GM19193 (cell line): ENCODE results near the gene CNTN5.

ENCODE experiments used
- POLR2A ChIP-seq: IDR thresholded peaks from 4 replicates; pipeline ENCODE4 v1.6.1; 2011; ENCODE audit not compliant: insufficient read depth, insufficient read length; ENCODE audit errors: extremely low read depth

CNTN5 gene

DNA sequence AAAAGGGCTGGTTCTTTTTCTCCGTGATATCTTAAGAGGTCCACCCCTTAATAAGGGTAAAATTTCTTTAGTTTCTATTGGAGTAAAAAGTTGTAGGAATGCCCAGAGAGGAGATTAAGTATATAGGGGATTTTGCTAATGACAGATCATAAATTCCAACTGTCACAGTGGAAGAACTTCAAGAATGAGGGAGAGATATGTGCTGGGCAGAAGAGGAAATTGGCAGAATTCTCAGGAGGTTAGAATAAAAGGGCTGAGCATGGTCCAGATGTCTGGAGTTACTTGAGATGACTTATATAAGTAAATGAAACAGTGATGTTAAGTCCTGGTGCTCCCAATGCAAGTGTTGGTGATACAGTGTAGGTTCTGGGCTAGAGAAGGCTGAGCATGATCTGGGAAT is 1248.8 kb downstream of the CNTN5 start:
- no peak for TF ChIP-seq POLR2A

DNA sequence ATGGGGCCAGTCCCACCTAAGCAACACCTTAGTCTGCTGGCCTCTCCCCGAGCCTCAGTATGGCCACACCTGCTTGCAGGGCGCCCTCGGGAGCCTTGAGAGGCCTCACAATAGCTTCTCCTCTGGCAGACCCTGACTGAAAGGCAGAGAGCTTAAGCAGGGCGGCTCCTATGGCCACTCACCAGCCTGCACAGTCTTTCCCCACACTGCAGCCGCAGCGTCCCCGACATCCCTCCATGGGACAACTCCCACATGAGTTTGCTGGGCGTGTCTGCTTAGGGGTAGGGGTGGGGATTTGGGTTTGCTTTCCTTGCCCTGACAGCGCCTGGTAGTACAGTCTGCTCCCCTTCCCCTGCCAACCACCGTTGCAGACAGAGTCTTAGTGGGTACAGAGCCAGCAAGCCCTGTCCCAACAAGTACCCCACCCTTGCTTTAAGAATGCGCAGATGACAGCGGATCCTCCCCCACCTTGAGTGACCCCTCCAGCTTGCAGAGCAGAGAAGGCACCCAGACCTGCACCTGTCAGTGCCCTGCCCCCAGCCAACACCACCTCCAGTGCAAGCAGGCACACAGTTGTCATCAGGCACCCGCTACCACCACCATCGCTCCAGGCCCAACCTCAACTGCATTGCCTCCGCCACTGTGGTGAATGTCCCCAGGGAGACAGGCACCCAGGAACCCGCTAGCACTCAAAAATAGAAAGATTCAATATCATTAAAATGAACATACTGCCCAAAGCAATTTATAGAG is 1252.5 kb downstream of the CNTN5 start:
- TF ChIP-seq POLR2A = no peak

DNA sequence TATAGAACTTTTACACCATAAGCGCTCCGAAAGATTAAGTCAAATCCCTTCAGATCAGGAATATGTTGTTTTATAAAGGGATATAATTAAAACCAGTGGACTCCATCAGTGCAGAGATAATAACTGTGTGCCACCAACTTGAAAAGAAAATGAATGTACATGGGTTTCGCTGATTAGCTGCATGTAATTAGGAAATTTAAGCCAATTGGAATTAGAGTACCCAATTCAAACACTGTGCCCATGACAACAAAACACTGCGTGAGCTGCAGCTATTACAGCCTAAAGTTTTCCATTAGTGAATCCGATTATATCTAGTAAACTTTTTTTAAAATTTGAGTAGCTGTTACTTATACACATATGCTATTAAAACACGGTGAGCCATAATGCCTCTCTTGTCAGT is 1274.0 kb downstream of the CNTN5 start:
- TF ChIP-seq POLR2A = no peak

DNA sequence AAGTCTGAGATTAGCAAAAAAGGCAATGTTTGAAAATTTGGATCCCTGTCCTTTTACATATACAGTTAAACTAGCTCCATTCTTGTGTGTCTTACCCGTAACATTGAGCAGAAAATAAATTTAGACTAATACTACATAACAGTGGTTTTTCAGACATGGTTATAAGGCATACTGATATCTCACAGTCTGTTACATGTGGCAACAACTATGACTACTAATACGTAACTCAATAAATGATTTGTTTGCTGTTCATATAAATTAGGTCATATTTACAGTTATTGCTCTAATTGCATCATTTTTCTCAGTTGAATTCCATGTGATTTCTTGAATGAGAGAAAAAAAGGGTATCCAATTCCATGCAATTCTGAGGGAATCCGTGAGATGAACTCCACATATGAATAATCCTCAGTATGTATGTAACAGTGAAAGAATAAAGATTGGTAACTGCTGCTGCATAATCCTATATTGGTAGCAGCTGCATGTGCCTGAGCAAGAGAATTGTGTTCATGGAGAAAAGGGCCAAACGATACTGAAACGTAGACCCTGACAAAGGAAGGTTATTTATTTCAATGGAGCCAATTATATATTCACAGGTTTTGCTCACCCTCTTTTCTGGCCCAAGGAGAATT is 1275.4 kb downstream of the CNTN5 start:
- no peak for TF ChIP-seq POLR2A

DNA sequence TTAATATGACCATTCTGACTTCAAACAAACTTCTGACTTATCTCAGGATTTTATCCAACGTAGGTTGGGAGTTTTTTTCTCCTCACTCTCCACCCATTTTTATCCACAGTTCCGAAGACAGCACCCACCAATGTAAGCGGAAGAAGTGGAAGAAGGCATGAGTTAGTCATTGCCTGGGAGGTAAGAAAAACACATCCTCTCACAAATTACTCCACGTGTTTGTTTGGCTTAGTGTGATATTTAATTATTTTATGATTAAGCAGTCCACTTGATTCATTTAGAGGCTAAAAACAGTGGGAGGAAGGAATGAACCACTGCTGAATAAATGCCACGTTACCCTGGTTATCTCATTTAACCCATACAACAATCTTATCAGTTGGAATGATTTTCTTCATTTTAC is 1276.8 kb downstream of the CNTN5 start:
- no peak for TF ChIP-seq POLR2A

DNA sequence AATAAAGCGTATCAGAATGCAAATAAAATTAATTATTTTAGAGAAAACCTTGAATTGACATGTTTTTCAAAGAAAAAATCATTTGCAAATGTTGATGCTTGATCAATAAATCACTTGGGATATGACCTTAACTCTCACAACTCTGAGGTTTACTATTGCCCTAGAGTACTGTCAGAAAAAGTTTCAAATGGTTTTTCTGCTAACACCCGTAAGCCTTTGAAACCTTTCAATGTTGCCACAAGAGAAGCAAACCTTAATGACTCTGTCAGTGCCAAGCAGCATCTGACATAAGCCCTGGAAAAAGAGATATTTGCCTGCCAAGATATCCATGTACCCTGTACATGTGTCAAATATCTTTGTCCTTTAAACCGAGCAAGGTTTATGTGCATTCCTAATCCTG is 1282.1 kb downstream of the CNTN5 start:
- no peak for TF ChIP-seq POLR2A

DNA sequence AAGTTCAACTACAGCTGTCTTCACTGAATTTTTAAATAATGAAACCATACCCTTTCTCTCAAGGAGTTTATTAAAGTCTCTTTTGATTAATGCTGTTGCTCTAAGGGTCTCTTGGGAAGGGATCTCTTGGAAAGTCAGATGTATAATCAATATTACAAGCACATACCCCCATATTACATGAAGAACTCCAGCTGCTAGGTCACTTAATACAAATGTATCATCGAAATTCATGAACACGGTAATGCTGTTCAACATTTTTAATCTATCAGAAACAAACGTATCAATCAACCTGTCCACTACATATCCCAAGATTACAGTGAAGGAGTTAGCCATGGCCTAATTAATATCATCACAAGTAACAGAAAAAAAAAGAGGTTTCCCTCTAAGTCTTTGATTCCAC is 1283.1 kb downstream of the CNTN5 start:
- no peak for TF ChIP-seq POLR2A

DNA sequence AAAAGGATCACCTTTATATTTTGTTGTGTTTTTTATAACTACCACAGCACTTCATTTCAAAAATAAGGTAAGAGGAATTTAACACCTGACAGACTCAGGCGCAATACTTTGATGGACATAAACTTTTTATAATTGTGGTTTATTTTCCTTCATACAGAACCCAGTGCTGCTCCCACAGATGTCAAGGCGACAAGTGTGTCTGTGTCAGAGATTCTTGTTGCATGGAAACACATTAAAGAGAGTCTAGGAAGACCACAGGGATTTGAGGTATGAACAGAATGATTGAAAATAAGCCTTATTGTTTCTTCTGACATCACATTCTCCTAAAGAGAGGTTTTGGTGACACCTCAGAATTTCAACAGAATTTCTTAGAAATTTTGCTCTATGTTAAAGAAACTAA is 1287.5 kb downstream of the CNTN5 start:
- no peak for TF ChIP-seq POLR2A

DNA sequence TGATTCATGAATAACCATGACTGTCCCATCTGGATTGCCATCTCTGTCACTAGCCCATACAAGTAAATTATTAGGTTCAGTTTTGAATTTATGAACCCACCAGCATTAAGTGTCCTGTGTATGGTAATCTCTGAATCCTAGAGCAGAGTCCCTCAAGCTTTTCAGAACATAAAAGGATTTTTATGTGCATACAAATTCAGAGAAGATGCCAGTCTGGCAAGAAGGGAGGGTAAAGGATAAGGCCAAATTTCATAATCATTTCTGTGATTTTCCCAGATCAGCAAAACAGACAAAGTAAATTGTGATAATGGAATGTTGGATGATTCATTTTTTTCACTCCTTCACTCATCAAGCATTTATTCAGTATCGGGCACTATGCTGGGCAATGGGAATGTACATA is 1295.2 kb downstream of the CNTN5 start:
- no peak for TF ChIP-seq POLR2A

DNA sequence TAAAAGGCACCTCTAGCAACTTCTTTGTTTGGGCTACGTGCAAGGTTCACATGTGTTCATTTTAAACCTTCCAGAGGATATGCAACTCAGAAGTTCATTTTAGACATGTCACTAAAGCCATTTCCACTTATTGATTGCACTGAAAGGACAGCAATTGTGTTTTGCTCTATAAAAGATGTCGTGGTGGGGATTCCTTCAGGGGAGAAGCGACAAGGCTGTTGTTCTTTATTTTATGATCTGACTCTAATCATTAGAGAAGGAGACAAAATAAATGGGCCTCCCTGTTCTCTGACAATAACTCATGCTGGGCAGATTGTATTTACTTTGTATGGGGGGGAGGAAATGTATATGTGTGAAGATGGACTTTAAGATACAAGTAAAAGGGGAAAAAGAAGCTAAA is 1296.2 kb downstream of the CNTN5 start:
- TF ChIP-seq POLR2A = no peak

DNA sequence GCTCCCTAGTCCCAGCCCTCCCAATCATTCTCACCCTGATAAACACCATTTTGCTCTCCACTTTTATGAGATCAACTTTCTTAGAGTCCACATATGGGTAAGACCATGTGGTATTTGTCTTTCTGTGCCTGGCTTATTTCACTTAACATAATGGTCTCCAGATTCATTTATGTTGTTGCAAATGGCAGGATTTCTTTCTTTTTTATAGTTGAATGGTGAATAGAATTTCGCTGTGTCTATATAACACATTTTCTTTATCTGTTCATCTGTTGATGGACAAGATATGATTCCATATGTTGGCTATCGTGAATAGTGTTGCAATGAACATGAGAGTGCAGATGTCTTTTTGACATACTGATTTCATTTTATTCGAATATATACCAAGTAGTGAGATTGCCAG is 1298.9 kb downstream of the CNTN5 start:
- TF ChIP-seq POLR2A = no peak

DNA sequence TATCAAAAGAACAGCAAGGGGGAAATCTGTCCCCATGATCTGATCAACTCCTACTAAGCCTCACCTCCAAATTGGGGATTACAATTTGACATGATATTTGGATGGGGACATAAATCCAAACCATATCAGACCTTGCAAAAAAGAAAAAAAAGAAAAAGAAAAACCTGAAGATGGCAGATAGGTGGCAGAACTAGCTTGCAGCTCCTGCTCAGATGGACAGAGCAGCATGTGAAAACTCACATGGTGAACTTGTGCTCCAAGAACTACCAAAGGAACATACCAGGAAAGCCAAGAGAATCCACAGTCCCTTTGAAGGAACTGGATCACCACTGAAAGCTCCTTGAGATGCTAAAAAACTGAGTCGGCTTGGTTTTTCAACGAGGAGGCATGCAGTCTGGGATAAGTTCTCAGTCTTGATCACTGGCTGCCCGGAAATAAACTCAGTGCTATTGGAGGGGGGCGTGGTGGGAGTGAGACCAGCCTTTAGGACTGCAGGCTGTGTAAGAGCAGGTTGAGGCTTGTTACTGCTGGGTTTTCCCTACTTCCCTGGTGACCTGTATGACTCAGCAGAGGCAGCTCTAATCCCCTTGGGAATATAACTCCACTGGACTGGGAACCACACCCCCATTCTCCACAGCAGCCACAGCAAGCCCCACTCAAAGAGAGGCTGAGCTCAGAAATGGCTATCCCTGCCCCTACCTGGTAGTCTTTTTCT is 1308.0 kb downstream of the CNTN5 start:
- no peak for TF ChIP-seq POLR2A

DNA sequence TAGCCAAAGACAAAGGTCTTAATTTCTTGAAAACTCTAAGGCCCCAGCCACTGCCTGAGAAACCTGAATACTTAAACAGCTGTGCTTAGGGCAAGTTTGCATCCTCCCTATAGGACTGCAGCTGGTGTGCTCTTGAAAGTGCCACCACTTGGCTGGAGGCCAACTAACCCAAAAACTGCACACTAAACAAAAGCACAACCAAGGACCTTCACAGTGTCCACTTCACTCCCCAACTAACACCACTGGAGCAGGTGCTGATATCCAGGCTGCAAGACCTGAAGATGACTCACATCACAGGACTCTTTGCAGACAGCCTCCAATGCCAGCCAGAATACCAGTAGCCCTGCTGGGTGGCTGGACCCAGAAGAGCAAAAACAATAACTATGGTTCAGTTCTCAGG is 1308.6 kb downstream of the CNTN5 start:
- TF ChIP-seq POLR2A = no peak

DNA sequence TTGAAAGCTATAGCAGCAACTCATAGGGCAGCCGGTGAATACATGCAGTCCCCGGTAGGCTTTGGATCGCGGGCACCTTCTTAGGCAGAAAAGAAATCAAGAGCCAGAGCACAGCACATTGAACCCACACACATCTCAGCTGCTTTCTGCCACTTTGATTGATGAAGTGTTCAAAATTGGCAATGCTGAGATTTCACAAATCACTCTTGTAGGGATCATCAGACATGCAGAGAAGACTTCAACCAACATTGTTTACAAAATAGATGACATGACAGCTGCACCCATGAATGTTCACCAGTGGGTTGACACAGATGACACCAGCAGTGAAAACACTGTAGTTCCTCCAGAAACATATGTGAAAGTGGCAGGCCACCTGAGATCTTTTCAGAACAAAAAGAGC is 1316.1 kb downstream of the CNTN5 start:
- TF ChIP-seq POLR2A = no peak

DNA sequence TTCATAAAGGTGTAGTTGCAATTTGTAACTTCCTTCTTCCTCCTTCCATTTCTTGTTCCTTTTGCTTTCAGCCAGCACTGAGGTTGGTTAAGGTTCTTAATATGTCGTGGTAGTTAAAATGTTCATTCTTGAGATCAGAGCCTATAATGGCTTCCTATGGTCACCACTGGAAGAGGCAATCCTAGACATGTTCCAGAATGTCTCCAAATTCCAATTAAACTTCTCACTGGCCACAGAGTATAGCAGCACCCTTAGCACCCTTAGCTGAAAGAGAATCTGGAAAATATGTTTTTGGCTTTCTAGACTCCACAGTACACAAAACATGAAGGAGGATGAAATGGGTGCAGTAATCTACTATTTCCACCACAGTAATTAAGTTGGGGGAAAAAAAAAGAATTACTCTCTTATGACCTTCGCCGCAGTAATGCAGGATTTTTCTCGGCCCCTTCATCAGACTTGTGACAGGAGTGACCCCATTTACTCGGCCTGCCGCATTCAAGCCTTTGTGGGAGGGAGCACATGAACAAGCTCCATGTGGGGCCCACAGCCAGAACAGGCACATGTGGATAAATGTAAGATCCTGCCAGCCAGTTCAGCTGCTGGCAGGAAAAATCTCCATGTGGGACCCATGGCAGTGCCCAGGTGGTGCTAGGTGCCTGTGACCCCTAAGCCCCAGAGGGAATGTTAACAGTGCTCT is 1317.5 kb downstream of the CNTN5 start:
- TF ChIP-seq POLR2A = no peak
